HG02981 (cell line): ENCODE measurements around the gene APOBEC3G.

Experiments
- ATAC-seq: cut with Tn5 transposase; IDR thresholded peaks from one replicate; pipeline ENCODE4 v1.9.1; 2021; ENCODE audit warnings: mild to moderate bottlenecking, moderate library complexity; ENCODE audit not compliant: unreplicated experiment

The APOBEC3G gene

DNA sequence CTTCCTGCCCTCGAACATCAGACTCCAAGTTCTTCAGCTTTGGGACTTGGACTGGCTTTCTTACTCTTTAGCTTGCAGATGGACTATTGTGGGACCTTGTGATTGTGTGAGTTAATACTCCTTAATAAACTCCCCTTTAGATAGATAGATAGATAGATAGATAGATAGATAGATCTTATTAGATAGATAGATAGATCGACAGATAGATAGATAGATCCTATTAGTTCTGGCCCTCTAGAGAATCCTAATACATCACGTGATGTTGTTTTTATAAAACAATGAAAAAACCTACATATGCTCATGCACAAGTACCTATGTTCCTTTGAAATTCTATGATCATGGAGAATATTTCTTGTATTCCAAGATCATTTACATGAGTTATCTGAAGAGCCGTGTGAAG lies 43.9 kb downstream of the APOBEC3G start:
- no peak for ATAC-seq

DNA sequence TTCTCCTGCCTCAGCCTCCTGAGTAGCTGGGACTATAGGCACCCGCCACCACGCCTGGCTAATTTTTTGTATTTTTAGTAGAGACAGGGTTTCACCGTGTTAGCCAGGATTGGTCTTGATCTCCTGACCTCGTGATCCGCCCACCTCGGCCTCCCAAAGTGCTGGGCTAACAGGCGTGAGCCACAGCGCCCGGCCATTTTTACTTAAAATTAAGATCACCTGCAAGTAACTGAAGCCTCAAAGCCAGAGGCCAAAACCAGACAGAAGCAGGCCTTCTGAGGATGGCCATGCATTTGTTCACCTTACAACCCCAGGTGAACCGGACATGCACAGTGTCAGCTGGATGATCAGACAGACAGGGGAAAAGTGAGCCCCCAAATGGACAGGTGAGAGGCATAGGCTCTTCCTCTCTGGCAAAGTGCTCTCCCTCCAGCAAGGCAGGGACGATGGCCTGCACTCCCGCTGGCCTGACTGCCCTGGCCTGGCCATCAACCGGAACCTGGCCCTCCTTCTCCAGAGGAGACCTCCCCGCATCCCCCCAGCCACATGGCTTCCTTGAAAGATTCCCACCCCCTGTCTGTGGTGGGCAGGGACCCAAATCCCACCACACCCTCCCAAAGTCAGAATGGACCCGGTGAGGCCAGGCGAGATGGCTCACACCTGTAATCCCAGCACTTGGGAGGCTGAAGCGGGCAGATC lies 45.8 kb downstream of the APOBEC3G start:
- no peak for ATAC-seq

DNA sequence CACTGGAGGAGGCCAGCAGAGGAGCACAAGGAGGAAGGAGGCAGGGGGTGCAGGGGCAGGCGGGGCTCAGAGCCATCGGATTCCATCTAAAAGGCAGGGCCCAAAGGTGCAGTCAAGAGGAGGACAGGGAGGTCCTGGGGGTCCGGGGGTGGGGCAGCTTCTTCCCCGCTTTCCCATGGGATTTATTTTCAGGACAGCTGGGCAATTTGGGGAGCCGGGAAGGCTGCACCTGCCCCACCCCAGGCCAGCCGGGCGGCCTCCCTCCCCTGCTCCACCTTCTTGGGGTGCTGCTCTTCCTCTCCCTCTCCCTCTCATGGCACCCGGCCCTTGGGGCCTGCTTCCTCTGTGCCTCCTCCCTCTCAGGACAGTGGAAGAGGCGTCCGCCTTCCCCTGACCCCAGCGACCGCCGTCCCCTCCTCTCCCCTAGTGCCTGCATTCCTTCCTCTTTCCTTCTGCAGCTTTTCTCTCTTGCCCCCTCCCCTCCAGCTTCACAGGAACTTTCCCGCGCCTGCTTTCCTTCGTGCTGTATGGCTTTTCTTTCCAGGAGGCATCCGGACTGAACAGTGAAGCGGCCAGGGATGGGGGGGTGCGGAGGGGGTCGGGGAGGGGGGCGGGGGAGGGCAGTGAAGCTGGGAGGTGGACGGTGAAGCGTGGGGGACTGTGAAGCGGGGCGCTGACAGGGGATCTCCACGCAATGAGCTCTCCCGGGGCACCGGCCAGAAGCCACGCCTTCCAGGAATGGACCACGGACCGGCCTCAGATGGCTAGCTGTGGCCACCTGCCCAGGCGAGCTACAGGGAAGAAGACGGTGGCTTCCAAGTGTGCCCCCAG lies 46.9 kb downstream of the APOBEC3G start:
- no peak for ATAC-seq

DNA sequence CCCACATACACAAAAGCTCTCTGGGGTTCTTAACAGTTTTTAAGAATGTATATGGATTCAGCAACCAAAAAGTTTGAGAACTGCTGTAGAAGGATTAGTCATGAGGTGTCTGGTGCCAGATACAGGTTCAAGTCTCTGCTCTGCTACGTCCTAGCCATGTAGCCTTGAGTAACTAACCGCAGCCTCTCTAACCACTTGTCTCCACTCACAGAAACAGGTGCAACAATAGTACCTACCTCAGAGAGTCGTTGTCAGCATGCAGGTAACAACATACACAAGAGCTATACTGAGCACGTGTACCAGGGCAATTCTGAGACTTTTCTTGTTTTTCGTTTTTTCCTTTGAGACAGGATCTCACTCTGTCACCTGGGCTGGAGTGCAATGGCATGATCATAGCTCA lies 48.5 kb downstream of the APOBEC3G start:
- no peak for ATAC-seq

DNA sequence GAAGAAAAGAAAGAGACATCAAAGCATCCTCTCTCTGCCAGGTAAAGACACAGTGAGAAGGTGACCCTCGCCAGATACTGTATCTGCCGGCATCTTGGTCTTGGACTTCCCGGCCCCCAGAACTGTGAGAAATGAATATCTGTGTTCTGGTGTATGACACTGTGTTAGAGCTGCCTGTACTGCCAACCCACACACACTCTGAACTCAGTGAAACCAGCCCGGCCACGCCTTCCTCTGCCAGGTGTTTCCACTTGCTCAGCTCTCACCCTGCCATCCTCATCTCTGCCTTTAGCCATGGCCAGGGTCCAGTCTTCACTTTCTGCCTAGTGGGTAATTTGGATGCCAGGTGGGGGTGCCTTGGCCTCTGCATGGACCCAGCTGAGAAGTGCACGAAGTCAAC lies 51.4 kb downstream of the APOBEC3G start:
- no peak for ATAC-seq

DNA sequence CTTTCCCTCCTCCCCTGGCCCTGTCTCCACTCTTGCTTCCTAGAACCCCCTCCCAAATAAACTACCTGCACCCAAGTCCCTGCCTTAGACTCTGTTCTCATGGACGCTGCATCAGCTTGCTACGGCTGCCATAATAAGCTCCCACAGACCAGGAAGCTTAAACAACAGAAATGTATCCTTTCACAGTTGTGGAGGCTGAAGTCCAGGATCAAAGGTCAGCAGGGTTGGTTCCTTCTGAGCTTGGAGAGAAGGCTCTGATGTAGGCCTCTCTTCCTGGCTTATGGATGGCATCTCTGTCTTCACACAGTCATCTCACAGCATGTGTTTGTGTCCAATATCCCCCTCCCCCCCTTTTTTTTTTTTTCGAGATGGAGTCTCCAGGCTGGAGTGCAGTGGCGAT lies 52.0 kb downstream of the APOBEC3G start:
- no peak for ATAC-seq

DNA sequence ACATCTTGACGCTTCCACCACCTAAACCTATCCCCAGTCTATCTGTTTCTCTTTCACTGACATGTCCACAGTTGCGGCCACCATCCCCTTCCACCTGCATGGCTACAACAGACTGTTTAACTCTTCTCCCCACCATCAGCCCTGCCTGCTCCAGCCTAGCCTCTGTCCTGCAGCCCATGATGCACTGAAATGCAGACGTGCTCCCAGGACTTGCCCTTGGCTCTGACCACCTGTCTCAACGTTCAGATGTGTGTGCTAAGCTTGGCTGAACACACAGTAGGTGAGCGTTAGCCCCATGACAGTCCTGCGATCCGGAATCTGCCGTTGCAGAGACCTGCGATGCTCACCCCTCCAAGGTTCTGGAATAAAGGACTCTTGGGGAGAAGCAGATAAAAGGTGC lies 52.7 kb downstream of the APOBEC3G start:
- no peak for ATAC-seq

DNA sequence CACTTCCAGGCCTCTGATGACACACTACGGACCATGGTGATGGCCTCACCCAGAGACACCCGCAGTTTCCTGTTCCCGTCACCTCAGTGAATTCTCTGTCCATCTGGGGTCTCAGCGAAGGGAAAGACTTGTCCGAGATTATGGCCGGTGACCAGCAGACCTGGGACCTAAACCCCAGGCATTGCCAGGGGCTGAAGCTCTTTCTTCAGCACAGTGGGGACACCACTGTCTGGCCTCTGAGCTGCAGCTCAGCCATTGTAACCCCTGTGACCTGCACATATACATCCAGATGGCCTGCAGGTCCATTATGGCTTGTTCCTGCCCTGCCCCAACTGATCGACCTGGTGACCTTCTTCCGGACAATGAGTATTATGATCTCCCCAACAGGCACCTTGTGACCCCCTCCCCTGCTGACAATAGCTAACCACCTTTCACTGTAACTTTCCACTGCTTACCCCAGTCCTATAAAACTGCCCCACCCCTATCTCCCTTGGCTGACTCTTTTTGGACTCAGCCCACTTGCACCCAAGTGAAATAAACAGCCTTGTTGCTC lies 53.2 kb downstream of the APOBEC3G start:
- no peak for ATAC-seq

DNA sequence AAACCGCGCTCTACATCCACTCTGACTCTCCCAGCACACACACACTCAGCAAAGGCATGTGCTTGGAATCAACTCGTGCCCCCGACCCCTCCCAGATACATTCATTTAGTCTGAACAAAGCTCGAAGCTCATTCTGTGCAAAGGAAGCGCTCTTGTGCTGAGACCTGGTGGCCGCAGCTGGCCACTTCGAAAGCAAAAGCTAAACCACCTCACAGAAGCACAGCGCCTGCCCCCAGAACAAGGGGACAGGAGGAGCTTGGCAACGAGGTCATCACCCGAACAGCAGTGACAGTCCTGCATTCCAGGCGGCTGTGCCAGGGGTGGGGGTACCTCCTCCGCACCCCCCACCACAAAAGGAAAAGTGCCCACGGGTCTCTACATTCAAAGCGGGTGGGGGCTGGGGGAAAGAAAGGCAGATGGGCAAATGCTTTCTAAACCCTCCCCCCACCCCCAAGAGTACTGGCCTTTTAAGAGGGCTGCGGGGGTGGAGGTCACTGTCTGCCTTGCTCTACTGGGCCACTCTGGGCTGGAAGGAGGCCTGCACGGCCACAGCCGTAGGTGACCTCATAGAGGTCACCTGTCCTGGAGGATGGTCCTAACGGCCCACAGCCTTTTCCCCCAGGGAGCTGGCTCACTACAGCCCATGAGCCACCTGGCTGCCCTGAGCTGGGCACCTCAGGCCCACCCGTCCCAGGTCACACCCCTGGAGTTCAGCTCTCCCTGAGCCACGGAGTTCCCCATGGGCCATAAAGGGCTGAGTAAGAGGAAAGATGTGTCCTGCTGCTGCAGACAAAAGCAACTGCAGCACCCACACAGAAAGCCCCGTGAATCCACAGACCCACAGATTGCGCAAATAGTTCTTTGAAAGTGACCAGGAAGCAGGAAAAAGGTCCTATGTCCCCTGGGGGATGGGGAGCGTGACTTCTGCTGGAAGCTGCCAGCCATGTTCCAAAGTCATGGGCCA lies 54.1 kb downstream of the APOBEC3G start:
- no peak for ATAC-seq

DNA sequence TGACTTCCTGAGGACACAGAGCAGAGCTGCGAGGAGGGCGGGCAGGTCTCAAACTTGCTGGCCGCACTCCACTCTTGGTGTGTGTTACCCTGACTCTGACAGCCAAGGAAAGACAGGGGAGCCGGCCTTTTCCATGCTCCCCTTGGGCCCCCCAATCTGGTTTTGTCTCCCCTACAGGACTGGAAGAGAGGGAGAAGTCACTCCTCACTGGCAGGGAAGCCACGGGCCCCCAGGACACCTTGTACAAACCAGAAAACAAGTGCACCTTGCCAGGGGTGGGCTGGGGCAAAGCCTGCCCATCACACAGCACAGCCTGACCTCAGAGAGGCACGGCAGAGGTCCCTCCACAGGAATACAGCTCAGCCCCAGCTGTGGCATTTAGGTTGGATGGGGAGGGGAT lies 55.2 kb downstream of the APOBEC3G start:
- ATAC-seq: no peak

DNA sequence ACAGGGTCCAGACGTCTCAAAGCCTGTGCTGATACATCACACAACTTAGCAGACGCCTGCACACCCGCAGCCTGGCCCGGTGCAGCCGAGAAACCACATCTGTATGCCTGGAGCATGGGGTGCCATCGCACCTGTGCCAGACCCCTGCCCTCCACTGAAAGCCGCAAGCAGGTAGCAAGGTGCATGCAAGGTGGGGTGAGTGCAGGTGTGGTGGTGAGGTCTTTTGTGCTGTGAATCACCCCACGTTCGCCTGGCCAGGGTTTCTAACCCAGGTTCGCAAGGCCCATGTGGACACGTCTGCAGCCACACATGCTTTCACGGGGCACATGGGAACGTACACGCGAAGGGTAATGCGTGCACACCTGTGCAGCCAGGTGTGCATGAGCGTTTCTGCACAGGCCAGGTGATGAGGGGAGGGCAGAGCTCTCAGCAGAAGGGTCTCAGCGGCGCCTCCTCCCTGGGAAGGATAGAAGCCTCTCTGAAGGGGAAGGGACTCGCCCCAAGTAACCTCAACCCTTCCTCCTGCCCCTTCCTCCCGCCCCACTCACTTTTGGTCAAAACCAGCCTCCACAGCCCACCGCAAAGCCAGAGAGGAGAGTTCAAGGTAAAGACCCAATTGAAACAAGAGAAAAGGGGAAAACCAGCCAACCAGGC lies 55.9 kb downstream of the APOBEC3G start:
- no peak for ATAC-seq

DNA sequence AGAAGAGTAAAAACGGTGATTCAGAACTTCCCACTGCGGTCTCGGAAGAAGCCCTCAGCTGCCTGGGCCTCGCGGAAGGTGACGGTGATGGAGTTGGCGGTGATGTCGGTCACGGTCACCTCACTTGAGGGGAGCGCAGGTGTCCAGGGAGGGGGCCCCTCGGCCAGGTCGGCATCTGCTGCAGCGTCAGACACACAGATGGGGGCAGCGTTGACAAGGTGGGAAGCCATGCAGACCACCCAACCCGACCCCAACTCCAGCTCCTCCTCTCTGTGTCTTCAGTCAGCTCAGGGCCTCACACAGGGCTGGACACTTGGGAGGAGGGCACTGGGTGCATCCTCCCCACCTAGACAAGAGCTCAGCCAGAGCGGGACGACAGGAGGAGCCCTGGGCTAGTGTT lies 56.8 kb downstream of the APOBEC3G start:
- ATAC-seq: no peak

DNA sequence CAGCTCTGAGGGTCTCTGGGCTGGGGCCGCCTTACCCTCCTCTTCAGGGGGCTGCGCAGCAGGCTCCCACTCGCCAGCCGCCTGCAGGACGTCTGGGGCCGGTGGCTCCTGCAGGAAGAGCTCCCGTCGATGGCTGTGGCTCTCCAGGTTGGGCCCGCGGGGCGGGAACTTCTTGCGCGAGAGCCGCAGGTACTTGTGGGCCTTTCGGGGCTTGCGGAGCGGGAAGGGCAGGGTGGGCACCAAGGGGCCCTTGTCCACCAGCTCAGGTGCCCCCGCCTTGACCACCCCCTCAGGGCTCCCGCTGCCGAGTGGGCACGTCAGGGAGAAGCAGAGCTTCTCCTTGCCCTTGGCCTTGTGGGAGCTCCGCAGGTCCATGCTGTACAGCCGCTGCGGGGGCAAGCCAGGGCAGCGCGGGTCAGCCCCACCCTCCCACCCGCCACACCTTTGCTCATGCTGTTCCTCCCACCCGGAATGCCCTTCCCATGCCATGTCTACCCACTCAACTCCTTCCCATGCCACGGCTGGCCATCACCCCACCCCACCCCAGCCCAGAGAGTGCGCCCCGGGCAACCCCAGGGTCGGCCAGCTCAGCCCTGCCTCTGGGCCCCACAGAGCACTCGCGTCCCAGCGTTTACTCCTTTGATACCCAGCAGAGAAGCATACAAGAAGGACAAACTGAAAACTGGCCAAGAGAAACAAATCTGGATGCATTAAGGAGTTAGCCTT lies 57.5 kb downstream of the APOBEC3G start:
- ATAC-seq: no peak

DNA sequence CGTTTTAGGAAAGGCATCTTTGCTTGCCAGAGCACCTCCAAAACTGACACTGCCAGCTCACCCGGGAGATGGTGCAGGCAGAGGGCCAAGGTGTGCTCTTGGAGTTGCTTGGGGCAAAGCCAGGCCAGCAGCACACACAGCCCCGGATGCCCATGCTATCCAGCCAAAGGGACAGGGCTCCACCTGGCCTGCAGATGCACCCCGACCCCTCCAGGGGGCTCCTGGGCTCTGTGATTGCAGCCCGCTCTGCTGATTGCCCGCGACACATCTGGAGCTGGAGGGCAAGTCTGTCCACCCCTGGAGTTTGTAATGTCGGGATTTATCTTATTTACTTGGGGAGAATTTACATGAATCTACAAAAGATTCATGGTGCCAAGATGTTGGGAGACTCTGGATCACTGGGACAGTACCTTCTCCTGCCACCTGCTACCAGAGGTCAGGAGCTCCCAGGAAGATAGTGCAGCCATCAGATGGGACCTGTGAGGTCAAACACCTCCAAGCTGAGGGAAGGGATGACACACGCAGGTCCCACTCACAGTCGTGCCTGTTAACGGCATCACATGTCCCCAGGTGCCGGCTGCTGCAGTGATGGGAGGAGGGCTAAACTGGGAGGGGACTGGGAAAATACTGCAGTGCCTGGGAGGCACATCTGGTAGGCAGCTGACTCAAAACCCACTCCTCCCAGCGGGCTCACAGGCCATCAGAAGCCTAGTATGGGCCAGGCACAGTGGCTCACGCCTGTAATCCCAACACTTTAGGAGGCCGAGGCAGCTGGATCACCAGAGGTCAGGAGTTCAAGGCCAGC lies 58.2 kb downstream of the APOBEC3G start:
- no peak for ATAC-seq

DNA sequence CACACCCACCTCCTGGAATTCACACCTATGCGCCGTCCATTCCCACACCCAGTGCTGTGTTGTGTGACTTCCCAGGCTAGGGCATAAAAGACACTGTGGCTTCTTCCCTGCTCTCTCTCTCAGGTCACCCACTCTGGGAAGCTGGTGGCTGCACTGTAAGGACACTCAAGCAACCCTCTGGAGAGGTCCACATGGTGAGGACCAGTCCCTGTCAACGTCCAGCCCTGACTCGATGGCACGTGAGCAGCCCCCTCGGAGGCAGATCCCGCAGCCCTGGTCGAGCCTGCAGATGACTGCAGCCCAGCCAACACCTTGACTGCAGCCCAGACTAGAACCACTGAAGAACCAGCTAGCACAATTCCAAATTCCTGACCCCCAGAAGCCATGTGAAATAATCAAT lies 59.2 kb downstream of the APOBEC3G start:
- no peak for ATAC-seq
